ENCODE measurements around the gene SMARCA1. TPM values are rescaled to one million over a fixed set of nuclear protein-coding genes. Genes with fewer than 3 reads are reported as not detected.

Gene SMARCA1
- total RNA-seq, 6 experiments from 2014 or later: 24.1 to 40.5 (median 31.1) TPM

GRCh38 chrX:129450123-129450522 lies 73.2 kb downstream of the SMARCA1 start:
- ATAC-seq (no peak), DNase-seq (no peak)
- intact Hi-C loops (cut with DNase I): no loop called here
- Histone ChIP-seq H3K36me3 (peaks cover 0 to 7% (median 0%) of the 10 kb centered on the region in 4 donors), H3K4me3 (no peak overlapping the region), H3K27me3 (no peaks in the 10 kb centered on the region), H3K4me1 (no peaks in the 10 kb centered on the region), H3K27ac (no peak overlapping the region), H3K9me3 (no peaks in the 10 kb centered on the region)
- TF ChIP-seq POLR2A (IDR thresholded peaks at IDR 0.05): no peak
- TF ChIP-seq CTCF (IDR thresholded peaks at IDR 0.05): no peak
- 47% methylated on average over 4 of the region's 4 CpGs for WGBS (ENCODE audit: insufficient coverage, low coverage, low lambda C conversion rate, missing lambda C conversion rate)

- 49% methylated on average over 2 of the region's 2 CpGs for WGBS (ENCODE audit: insufficient coverage, low coverage, low lambda C conversion rate, missing lambda C conversion rate)
These were observed 74.1 kb downstream of the SMARCA1 start for GRCh38 chrX:129449148-129449547.

GRCh38 chrX:129445436-129445835 lies 77.9 kb downstream of the SMARCA1 start:
- intact Hi-C loops (cut with DNase I): no loop called here
- DNase-seq (no peak), ATAC-seq (no peak)
- peaks cover 0 to 7% (median 0%) of the 10 kb centered on the region in 4 donors for H3K36me3 ChIP-seq
- TF ChIP-seq POLR2A (IDR thresholded peaks at IDR 0.05) (no peak), CTCF (IDR thresholded peaks at IDR 0.05) (no peak)
- H3K27me3 ChIP-seq: no peaks in the 10 kb centered on the region
- H3K4me1 ChIP-seq: no peaks in the 10 kb centered on the region
- H3K9me3 ChIP-seq: no peaks in the 10 kb centered on the region
- H3K4me3 ChIP-seq: no peak overlapping the region
- H3K27ac ChIP-seq: no peak overlapping the region

More at GRCh38 chrX:129449148-129449547, 74.1 kb downstream of the SMARCA1 start:
- DNase-seq (no peak), ATAC-seq (no peak)
- Histone ChIP-seq H3K27me3 (no peaks in the 10 kb centered on the region), H3K27ac (no peak overlapping the region), H3K4me3 (no peak overlapping the region), H3K4me1 (no peaks in the 10 kb centered on the region), H3K9me3 (no peaks in the 10 kb centered on the region), H3K36me3 (peaks cover 0 to 7% (median 0%) of the 10 kb centered on the region in 4 donors)
- intact Hi-C loops (cut with DNase I): no loop called here
- TF ChIP-seq CTCF (IDR thresholded peaks at IDR 0.05) (no peak), POLR2A (IDR thresholded peaks at IDR 0.05) (no peak)

GRCh38 chrX:129433945-129434344 lies 89.3 kb downstream of the SMARCA1 start:
- no peak for ATAC-seq
- intact Hi-C loops (cut with DNase I): no loop called here

More at GRCh38 chrX:129433945-129434344, 89.3 kb downstream of the SMARCA1 start:
- Histone ChIP-seq H3K27me3 (no peaks in the 10 kb centered on the region), H3K27ac (no peak overlapping the region), H3K4me1 (no peaks in the 10 kb centered on the region), H3K4me3 (no peak overlapping the region), H3K9me3 (no peaks in the 10 kb centered on the region), H3K36me3 (no peaks in the 10 kb centered on the region)
- no peak for TF ChIP-seq POLR2A (IDR thresholded peaks at IDR 0.05)
- no peak for TF ChIP-seq CTCF (IDR thresholded peaks at IDR 0.05)
- DNase-seq: no peak
- WGBS (ENCODE audit: insufficient coverage, low coverage, low lambda C conversion rate, missing lambda C conversion rate): 49% methylated on average over 3 of the region's 3 CpGs
